ENCODE measurements around the gene UIMC1.

- TF ChIP-seq CTCF (IDR thresholded peaks at IDR 0.05), result no peak
- no peak for TF ChIP-seq POLR2A (IDR thresholded peaks at IDR 0.05)
These were observed 128.1 kb downstream of the UIMC1 start for GRCh38 chr5:176878463-176878862.

Data from right lobe of liver (tissue), 4 donors.